Urothelium cell line (cell line): ENCODE results near the gene UBE2D1.

Source experiments
- DNase-seq: peaks from one replicate; pipeline ENCODE4 v3.0.0; 2011; ENCODE audit warnings: low spot score, mixed read lengths
- FAIRE-seq: peaks from 2 replicates; lab custom pipeline; 2011; peaks lifted over from hg19 to GRCh38; lab: Jason Lieb, UNC

The UBE2D1 gene

DNA sequence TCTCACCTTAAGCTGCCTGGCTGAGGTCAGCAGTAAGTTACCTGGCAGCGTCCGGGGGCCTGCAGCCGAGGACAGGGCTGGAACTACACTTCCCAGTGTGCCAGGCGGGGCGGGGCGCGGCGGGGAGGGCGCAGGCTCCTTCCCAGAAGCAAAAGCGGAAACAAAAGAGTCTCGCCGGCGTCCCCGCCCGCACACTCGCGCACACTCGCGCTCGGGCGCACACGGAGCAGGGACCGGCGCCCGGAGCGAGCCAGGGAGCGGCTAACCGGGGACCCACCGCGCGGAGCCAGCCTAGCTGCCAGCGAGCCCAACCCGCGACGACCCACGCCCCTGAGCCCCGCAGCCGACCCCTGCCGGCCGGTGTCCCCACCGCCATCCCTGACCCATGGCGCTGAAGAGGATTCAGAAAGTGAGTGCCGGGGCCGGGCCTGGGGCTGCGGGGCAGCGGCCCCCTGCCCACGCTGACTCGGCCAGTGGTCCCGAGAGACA is at the start of gene UBE2D1:
Gene UBE2D1 (plus strand): TSS at position 190 of the 489 bp plus-strand sequence. CDS start 196 bp downstream, at position 386.
- FAIRE-seq, result peak; percentile 77
- DNase-seq, result peak; percentile 95

DNA sequence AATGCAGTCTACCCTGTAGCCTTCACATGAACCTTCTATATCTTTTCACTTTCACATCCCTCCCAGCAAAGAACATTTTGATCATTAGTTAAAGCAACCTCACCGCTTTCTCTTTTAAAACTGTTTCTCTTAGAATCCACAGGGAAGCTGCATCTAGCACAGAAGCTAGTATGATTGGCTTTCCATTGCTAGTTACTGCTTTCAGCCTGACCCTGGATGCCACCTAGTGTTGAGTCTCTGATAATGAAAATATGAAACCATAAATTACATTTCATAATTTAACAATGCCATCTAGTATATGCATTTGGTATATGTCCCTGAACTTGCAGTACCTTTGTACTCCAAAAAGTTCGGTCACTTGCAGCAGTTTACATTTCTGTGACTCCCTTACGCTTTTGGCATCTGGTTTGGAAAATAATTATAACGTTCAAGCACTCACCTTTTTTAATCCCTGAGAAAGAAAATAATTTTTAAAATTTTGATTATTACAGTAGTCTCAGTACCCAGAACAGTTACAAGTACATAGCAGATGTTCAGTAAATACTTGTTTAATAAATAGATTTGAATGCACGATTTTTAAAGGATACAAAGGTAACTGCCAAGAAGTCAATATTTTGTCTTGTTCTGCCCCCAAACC is 43.1 kb upstream of the UBE2D1 start:
- DNase-seq (peak; percentile 33), FAIRE-seq (no peak)

DNA sequence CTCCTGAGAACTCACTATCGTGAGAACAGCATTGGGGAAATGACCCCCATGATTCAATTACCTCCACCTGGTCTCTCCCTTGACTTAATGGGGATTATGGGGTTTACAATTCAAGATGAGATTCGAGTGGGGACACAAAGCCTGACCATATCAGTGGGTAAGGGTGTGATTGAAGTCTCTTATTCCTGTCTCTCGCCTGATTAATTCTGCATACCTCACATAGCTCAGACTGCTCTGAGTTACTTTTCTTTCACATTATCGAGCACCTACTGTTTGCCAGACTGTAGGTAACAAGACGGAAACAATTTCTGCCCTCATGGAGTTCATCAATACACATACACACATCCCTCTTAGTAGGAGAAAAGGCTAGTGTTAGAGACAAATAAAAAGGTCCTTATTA is 40.8 kb upstream of the UBE2D1 start:
- FAIRE-seq (no peak), DNase-seq (no peak)

DNA sequence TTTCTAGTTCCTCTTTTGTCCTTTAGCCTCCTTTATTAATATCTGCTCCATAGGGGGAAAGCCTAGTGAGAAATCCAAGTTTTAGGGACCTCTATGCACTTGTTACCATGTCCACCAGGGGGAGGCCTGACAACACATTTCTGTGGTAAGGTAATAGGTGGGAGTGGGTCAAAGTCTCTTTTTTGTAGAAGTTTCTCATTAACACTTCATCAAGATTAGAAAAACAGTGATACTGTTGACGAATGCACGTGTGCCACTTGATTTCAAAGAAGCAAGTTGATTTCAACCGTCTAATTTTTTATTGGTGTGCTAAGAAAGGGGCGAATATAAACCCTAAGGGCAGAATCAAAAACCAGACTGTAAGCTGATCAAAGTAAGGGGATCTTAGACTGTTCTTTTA is 35.2 kb upstream of the UBE2D1 start:
- DNase-seq (peak; percentile 60), FAIRE-seq (no peak)

DNA sequence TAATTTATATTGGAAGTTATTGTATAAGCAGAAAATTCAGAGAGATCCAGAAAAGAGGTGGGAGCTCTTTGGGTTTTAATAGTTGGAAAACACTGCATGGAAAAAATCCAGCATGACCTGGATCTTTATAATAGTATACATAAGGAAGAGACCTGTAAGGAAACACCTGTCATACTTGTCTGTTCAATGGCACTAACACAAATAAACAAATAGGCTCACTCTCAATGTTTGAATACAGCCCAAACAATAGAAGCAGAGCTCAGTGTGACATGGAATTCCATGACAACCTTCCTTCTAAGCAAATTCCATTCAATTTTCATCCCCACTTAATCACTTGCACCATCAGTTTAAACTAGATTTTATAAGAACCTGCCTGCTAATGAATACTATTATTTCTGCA is 34.1 kb upstream of the UBE2D1 start:
- FAIRE-seq, result no peak
- DNase-seq, result no peak

DNA sequence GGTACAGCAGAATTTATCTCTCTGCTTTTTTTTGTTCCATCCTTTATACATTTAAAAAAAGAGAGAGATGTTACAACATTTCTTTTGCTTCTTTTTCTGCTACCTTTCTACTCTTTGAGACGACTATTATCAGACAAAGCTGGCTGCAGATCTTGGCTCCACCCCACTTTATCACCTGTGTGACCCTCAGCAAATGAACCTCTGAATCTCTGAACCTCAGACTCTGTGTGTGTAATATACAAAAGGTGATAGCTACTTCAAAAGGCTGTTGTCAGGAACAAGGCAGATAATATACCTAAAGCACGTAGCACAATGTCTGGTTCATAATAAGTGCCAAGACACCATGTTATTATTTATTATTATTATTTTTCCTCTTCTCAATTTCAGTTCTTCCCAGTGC is 32.6 kb upstream of the UBE2D1 start:
- no peak for DNase-seq

DNA sequence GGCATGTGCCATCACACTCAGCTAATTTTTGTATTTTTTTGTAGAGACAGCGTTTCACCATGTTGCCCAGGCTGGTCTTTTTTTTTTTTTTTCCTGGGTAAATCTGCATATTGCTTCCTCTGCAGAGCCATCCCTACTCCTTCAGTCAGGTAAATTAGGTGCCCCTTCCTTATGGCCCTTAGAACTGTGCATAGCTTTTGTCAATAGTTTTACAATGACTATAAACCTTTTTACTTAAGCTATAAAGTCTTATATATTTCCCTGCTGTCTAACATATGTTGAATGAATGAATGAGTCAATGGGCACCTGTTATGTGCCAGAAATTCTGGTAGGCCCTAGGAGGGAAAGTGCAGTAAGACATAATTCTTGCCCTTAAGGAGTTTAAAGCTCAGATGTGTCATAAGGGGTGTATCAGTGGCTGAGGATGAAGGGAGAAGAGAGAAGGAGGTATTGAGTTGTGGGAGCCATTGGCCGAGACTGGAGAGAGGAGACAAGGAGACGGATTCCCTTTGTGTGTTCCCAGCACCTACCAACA is 30.6 kb upstream of the UBE2D1 start:
- DNase-seq, result no peak
- no peak for FAIRE-seq

More for the DNA sequence above, 32.6 kb upstream of the UBE2D1 start:
- FAIRE-seq, result no peak

DNA sequence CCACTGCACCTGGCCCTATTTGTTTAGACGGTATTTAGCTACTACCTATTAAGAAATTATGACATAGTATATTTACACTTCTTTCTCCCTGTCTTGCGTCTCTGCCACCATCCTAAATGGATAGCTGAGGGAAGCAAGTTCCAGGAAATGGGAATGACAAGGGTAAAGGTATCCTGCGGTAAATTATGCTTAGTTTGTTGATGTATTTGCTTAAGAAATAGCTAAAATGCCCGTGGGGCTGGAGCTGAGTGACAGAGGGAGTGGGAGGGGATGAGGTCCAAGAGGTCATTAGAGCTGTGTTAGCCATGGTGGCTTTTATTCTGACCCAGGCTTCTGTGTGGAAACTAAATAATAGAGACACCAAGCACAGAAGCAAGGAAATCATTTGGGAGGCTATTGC is 29.0 kb upstream of the UBE2D1 start:
- FAIRE-seq, result no peak
- no peak for DNase-seq

DNA sequence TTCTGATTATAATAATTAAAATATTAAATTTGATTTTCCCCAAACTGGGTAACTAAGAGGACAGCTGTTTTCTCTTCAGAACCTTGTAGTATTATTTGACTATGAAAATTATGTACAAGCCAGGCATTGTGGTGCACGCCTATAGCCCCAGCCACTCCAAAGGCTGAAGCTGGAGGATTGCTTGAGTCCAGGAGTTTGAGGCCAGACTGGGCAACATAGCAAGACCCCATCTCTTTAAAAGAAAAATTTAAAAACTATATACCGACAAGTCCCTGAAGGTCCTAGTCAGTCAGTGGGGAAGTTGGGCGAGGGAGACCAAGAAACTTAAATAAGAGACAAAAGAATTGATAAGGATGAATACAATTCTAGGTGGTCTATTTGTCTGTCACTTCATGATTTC is 27.1 kb upstream of the UBE2D1 start:
- DNase-seq (no peak), FAIRE-seq (no peak)

DNA sequence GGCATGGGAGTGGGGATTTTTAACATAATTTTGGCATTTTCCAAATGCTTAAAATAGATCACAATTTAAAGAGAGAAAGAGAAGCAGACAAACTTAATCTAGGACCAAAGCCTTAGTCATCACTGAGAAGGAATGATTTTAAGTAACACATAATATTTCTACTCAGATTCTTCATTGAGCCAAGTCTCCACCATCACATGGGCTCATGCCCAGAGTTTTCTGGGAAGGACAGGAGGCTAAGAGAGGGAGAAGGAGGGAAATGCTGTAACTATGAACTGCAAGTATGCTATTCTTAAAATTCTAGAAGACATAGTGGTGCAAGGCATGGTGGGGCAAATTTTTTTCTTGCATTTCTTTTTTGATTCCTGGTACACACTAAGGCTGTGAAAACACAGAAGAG is 23.8 kb upstream of the UBE2D1 start:
- DNase-seq, result no peak
- FAIRE-seq, result no peak

DNA sequence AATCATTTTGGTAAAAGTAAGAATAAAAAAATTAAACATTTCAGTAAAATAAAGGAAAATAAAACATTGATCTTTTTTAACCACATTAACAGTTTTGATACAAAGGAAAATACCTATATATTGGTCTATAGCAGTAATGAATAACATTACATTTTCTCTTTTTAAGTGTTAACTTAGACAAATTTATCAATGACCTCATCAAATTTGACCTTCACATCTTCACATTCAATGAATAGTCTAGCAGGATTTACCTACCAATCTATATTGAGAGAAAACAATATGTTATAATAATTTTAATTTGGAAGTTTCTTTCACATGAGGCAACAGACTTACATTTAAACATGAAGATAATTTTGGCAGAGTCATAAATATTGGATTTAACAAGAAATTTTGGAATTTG is 17.9 kb upstream of the UBE2D1 start:
- FAIRE-seq, result no peak
- no peak for DNase-seq

DNA sequence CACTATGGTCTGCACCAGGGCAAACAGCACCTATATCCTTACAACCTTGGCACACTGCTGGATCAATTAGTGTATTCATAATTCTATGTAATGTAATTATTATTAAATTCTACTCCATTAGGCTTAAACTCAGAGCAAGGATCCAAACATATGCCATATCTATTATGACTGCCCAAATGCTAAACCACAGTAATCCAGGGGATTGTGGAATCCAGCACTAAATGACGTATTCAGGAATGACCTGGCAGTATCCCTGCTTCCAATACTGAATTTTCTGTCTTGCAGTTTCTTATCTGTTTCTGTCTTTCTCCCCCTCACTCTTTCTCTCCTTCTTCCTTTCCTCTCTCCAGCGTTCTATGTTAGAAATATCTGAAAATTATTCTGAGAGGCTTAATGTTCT is 16.5 kb upstream of the UBE2D1 start:
- DNase-seq (no peak), FAIRE-seq (no peak)

DNA sequence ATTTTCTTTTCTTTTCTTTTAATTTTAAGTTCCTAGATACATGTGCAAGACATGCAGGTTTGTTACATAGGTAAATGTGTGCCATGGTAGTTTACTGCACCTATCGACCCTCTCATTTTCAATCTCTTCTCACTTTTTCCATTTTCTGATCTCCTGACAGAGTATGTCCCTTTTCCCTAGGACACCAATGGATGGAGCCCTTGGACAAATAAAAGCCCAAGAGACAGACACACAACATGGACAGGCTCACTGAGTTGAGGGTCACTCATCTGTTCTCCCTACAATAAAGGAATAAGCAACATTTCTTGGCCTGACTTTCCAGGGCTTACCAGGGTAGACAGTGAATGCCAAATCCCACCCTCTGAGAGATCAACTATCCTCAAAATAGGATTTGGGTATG is 15.2 kb upstream of the UBE2D1 start:
- no peak for DNase-seq
- FAIRE-seq, result no peak

DNA sequence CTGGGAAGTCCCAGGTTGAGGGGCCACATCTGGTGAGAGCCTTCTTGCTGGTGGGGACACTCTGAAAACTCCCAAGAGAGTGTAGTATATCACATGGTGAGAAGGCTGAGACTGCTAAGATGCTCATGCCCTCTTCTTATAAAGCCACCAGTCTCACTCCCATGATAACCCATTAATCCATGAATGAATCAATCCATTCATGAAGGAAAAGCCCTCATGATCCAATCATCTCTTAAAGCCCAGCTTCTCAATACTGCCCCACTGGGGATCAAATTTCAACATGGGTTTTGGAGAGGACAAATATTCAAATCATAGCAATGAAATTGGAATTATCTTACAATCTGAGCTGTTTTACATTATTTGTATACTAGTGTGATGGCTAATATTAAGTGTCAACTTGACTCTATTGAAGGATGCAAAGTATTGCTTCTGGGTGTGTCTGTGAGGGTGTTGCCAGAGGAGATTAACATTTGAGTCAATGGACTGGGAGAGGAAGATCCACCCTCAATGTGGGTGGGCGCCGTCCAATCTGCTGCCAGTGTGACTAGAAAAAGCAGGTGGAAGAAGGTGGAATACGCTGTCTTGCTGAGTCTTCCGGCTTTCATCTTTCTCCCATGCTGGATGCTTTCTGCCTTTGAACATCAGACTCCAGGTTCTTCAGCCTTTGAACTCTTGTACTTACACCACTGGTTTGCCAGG is 14.3 kb upstream of the UBE2D1 start:
- FAIRE-seq (no peak), DNase-seq (no peak)

DNA sequence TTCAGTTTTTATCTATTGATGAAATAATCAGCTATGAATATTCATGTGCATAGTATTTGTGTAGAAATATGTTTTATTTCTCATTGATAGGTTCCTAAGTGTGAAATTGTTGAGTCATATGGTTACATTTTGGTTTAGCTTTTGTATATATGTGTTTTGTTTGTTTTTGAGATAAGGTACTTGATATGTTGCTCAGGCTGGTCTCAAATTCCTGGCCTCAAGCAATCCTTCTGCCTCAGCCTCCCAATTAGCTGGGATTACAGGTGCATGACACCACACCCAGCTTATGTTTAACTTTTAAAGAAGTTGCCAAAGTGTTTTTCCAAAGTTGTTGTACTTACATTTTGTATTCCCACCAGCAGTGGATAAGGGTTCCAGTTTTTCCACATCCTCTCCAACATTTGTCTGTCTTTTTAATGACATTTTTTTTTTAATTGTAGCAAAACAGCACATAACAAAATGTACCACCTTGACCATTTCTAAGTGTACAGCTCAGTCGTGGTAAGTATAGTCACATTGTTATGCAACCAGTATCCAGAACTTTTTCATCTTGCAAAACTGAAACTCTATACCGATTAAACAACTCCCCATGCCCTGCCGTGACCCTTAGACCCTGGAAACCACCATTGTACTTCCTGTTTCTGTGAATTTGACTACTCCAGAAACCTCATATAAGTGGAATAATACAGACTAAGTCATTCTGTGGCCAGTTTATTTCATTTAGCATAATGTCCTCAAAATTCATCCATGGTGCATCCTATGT is 12.6 kb upstream of the UBE2D1 start:
- no peak for FAIRE-seq
- no peak for DNase-seq

DNA sequence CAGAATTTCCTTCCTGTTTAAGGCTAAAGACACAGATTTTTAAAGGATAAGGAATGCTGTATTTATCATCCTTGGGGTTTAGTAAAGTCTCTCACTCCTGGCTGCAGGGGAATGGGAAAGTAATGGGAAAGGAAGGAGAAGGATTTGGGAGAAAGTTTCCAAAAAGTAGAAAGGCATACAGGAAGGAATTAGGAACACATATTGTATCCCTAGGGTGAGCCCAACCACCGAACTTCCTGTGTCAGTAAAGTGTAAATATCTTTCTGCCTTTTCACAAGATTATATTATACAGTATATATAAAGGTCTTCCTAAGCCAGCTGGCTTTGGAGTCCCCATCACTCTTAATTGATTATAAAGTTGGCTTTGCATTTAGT is 12.0 kb upstream of the UBE2D1 start:
- no peak for FAIRE-seq
- DNase-seq, result no peak

DNA sequence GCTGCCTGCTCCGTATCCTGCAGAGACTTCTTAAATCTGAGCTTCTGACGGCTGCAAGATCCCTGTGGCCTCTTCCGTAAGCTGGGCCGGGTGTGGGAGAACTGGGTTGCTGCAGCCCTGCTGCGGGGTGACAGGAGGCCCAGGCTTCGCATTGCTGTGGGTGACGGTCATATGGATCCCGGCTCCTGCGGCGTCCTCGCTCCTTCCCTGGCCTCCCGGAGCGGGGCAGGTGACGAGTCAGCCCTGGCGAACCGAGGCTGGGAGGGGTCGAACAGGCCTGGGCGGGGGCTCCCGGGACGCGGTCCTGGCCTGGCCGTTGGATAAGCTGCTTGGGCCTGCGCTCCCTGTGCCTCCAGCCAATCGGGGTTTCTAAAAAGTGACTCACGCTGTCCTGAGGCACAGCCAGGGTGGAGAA is 7.8 kb upstream of the UBE2D1 start:
- no peak for DNase-seq
- FAIRE-seq, result no peak

DNA sequence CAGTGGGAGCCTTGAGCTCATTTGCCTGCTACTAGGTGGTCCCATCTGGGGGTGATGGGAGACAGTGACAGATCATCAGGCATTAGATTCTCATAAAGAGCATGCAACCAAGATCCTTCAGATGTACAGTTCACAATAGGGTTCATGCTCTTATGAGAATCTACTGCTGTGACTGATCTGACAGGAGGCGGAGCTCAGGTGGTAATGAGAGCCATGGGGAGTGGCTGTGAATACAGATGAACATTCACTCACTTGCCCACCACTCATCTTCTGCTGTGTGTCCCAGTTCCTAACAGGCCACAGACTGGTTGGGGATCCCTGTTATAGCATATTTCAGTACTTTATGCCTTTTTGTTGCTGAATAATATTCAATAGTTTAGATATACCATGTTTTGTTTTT is 6.6 kb upstream of the UBE2D1 start:
- FAIRE-seq, result no peak

DNA sequence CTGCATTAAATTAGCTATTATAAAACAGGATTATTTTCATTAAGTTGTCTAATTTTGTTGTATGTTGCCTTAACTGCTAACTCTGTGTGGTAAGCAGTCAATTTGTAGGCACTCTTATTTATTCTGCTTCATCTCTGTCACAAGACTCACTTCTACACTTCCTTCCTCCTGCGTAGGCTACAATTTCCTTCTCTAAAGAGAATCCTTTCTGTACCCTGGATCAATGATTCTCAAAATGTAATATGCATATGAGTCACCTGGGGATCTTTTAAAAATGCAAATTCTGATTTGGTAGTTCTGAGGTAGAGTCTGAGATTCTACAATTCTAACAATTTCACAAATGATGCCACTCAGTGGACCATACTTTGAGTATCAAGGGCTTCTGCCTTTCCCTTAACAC is 4.4 kb upstream of the UBE2D1 start:
- DNase-seq, result no peak
- FAIRE-seq, result no peak

More for the DNA sequence above, 6.6 kb upstream of the UBE2D1 start:
- DNase-seq, result no peak

DNA sequence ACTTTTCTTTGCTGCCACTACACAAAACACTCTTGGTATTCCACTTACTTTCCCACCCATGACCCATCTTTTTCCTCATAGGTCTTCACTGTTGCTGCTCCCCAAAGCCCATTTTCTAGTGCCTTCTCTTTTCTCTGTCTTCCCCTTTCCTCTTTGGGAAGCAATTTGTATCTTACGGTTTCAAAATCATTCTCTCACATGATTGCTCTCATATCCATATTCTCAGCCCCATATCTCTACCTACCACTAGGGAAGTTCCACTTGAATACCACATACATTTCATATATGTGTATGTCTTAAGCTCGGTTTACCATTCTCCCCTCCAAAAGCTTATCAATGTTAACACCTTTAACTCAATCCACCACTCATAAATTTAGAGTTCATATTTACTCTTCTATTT is 3.2 kb upstream of the UBE2D1 start:
- no peak for FAIRE-seq
- DNase-seq, result no peak

DNA sequence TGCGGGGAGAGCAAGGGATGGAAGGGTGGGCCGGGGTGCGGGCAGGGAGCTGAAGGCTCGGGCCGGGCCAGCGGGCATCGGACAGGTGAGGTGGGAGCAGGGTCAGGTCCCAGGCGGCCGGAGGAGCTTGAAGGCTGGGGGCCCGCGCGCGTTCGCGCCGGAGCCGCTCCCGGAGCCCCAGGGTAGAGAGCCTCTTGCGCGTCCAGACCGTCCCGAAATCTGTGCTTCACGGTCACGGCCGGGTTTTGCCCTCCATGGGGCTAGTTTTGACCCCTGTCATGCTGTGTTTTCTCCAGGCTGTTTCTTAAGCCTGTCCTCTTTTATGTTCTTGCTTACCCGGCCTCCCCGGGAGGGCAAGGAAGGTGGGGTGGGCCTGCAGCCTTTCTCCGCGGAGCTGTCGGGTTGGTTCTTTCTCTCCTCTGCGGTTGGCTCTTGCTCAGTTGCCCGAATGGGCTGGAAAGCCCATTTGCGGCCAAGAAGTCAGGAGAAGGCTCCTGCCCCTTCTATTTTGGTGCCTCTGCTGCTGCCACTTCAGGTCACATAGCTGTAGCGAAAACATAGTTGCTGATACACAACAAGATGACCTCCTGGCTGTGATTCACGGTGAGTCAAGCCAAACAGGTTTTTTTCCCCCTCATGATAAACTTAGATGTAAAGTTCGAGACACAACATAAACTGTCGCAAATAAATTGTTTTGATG is 650 bp downstream of the UBE2D1 start:
- DNase-seq (peak; percentile 36), FAIRE-seq (peak; percentile 88)
